IMR-90 (cell line): ENCODE data around the gene YARS2. TPM values are rescaled to one million over a fixed set of nuclear protein-coding genes. Genes with fewer than 3 reads are reported as not detected.

Experiments used
- ATAC-seq: fragments of 200-7000 bp; cut with Tn5 transposase; 2 replicates; pipeline ENCODE4 v1.9.1; 2020; ENCODE audit warnings: low read depth, mild to moderate bottlenecking, moderate library complexity
- BruUV-seq: library from RNA; stranded (reverse); fragments of 400-500 nt; replicated peaks from 2 replicates; lab custom pipeline; 2021; lab: Mats Ljungman, UMichigan
- CTCF ChIA-PET: fragments of 300-600 bp; formaldehyde crosslinking; extraction: SDS; loops from one replicate; lab custom pipeline; 2021; ENCODE audit warnings: antibody characterized with exemption; lab: Yijun Ruan, JAX
- POLR2A ChIA-PET: fragments of 300-600 bp; sonication (Branson Sonifier 250); formaldehyde crosslinking; loops from one replicate; lab custom pipeline; 2022; ENCODE audit warnings: antibody characterized with exemption; ENCODE audit not compliant: unreplicated experiment; lab: Charles Lee
- DNase-seq: peaks from one replicate; pipeline ENCODE4 v3.0.0; 2013
- H2AFZ ChIP-seq: replicated peaks from 2 replicates; pipeline ENCODE3; 2013; ENCODE audit warnings: low read length, mild to moderate bottlenecking; ENCODE audit not compliant: poor library complexity
- H2AK5ac ChIP-seq: 2 replicates; pipeline ENCODE4 v1.6.1; 2013; ENCODE audit warnings: low read depth, low read length, inconsistent platforms
- H2AK9ac ChIP-seq: replicated peaks from 2 replicates; pipeline ENCODE3; 2013; ENCODE audit warnings: mild to moderate bottlenecking, low read depth, low read length, moderate library complexity; ENCODE audit not compliant: poor library complexity
- H2BK120ac ChIP-seq: 2 replicates; pipeline ENCODE4 v1.6.1; 2013; ENCODE audit warnings: low read depth, low read length, inconsistent platforms
- H2BK15ac ChIP-seq: 3 replicates; pipeline ENCODE4 v1.6.1; 2013; ENCODE audit warnings: low read depth, low read length, inconsistent platforms
- H2BK20ac ChIP-seq: 2 replicates; pipeline ENCODE4 v1.6.1; 2013; ENCODE audit warnings: low read depth, mild to moderate bottlenecking, inconsistent platforms, low read length, moderate library complexity
- H2BK5ac ChIP-seq: 2 replicates; pipeline ENCODE4 v1.6.1; 2013; ENCODE audit warnings: mild to moderate bottlenecking, low read depth, low read length, inconsistent platforms; ENCODE audit not compliant: poor library complexity, severe bottlenecking
- H3K14ac ChIP-seq: replicated peaks from 2 replicates; pipeline ENCODE4 v1.6.1; 2013; ENCODE audit warnings: low read depth, low read length, inconsistent platforms
- H3K18ac ChIP-seq: 2 replicates; pipeline ENCODE4 v1.6.1; 2013; ENCODE audit warnings: low read depth, low read length, control low read depth
- H3K23ac ChIP-seq: 2 replicates; pipeline ENCODE4 v1.6.1; 2013; ENCODE audit warnings: low read depth, low read length, inconsistent platforms
- H3K27ac ChIP-seq: 2 replicates; pipeline ENCODE4 v1.5.1; 2013; ENCODE audit warnings: mild to moderate bottlenecking, control low read depth, low read length; ENCODE audit not compliant: insufficient read depth
- H3K27me3 ChIP-seq: 2 replicates; pipeline ENCODE4 v1.6.1; 2013; ENCODE audit warnings: low read length; ENCODE audit not compliant: control insufficient read depth, insufficient read depth
- H3K36me3 ChIP-seq: 2 replicates; pipeline ENCODE4 v1.6.1; 2013; ENCODE audit warnings: low read length, mixed read lengths; ENCODE audit not compliant: control insufficient read depth, insufficient read depth
- H3K4ac ChIP-seq: 2 replicates; pipeline ENCODE4 v1.6.1; 2013; ENCODE audit warnings: low read depth, low read length, inconsistent platforms
- H3K4me1 ChIP-seq: 2 replicates; pipeline ENCODE4 v1.6.1; 2013; ENCODE audit warnings: low read length, mixed read lengths; ENCODE audit not compliant: control insufficient read depth, insufficient read depth
- H3K4me2 ChIP-seq: 2 replicates; pipeline ENCODE4 v1.6.1; 2013; ENCODE audit warnings: low read depth, mild to moderate bottlenecking, control low read depth, low read length, moderate library complexity
- H3K4me3 ChIP-seq: 2 replicates; pipeline ENCODE4 v1.5.1; 2013; ENCODE audit warnings: low read depth, mild to moderate bottlenecking, control low read depth, low read length, moderate library complexity; ENCODE audit not compliant: insufficient read depth
- H3K56ac ChIP-seq: 2 replicates; pipeline ENCODE4 v1.6.1; 2013; ENCODE audit warnings: low read length, inconsistent platforms; ENCODE audit not compliant: insufficient read depth; ENCODE audit errors: extremely low read depth
- H3K79me1 ChIP-seq, 2 experiments: 2 replicates each; pipeline ENCODE4 v1.6.1; 2013; ENCODE audit warnings: low read length in 2 of 2, inconsistent platforms in 1 of 2, low read depth in 1 of 2
- H3K9ac ChIP-seq: 2 replicates; pipeline ENCODE4 v1.6.1; 2013; ENCODE audit warnings: low read depth, low read length, control low read depth
- H3K9me1 ChIP-seq: 2 replicates; pipeline ENCODE4 v1.6.1; 2013; ENCODE audit warnings: low read length, inconsistent platforms; ENCODE audit not compliant: insufficient read depth
- H3K9me3 ChIP-seq: 2 replicates; pipeline ENCODE4 v1.6.1; 2013; ENCODE audit warnings: low read length; ENCODE audit not compliant: control insufficient read depth, insufficient read depth
- H4K20me1 ChIP-seq: 2 replicates; pipeline ENCODE4 v1.6.1; 2013; ENCODE audit warnings: low read length, inconsistent platforms; ENCODE audit not compliant: insufficient read depth
- H4K5ac ChIP-seq: 2 replicates; pipeline ENCODE4 v1.6.1; 2013; ENCODE audit warnings: mild to moderate bottlenecking, low read depth, low read length, control low read depth
- H4K8ac ChIP-seq, 2 experiments: 2 replicates each; pipeline ENCODE4 v1.6.1; 2013; ENCODE audit warnings: low read depth in 2 of 2, low read length in 2 of 2, control low read depth in 1 of 2, inconsistent platforms in 1 of 2
- H4K91ac ChIP-seq: 2 replicates; pipeline ENCODE4 v1.6.1; 2013; ENCODE audit warnings: low read depth, low read length, inconsistent platforms; ENCODE audit not compliant: insufficient read depth
- BHLHE40 ChIP-seq: fragments of 150-350 bp; IDR thresholded peaks from 2 replicates; pipeline ENCODE4 v1.6.1; 2016; ENCODE audit warnings: mild to moderate bottlenecking, low read depth, low read length
- CHD1 ChIP-seq: IDR thresholded peaks from 2 replicates; pipeline ENCODE4 v1.6.1; 2012; ENCODE audit warnings: low read depth, low read length, improper control_type of control experiment
- FOS ChIP-seq: fragments of 150-350 bp; IDR thresholded peaks from 2 replicates; pipeline ENCODE4 v1.6.1; 2016; ENCODE audit warnings: low read depth, low read length
- MAZ ChIP-seq: IDR thresholded peaks from 2 replicates; pipeline ENCODE4 v1.6.1; 2012; ENCODE audit warnings: low read depth, mild to moderate bottlenecking, low read length, improper control_type of control experiment, moderate library complexity, borderline replicate concordance
- NFE2L2 ChIP-seq: fragments of 150-350 bp; IDR thresholded peaks from 2 replicates; pipeline ENCODE4 v1.6.1; 2016; ENCODE audit warnings: low read depth, mild to moderate bottlenecking, low read length
- RAD21 ChIP-seq: IDR thresholded peaks from 2 replicates; pipeline ENCODE4 v1.6.1; 2012; ENCODE audit warnings: low read length, improper control_type of control experiment
- RFX5 ChIP-seq: IDR thresholded peaks from 2 replicates; pipeline ENCODE4 v1.8.0; 2012; ENCODE audit warnings: low read depth, mild to moderate bottlenecking, low read length, moderate library complexity
- SMC3 ChIP-seq: fragments of 150-350 bp; IDR thresholded peaks from 2 replicates; pipeline ENCODE4 v1.6.1; 2016; ENCODE audit warnings: low read depth, mild to moderate bottlenecking, antibody characterized with exemption, low read length, moderate library complexity
- WGBS, 2 experiments: methylation state at CpG; one replicate each; pipeline versions ENCODE4 v1.1.5 to v1.1.7; 2013; ENCODE audit warnings: missing lambda C conversion rate in 2 of 2; ENCODE audit not compliant: insufficient read length in 1 of 2; ENCODE audit errors: extremely low coverage in 2 of 2; 5-methylcytosine and 5-hydroxymethylcytosine counted together
- dilution Hi-C: fragments of 300-500 bp; cut with HindIII; formaldehyde crosslinking; loops from one replicate; pipeline ENCODE4 v1.14.3; 2018; ENCODE audit warnings: low sequenced_read_pairs; ENCODE audit not compliant: unreplicated experiment
- in situ Hi-C: fragments of 300-500 bp; cut with MboI; formaldehyde crosslinking; loops from 3 replicates; pipeline ENCODE4 v1.14.3; 2019; ENCODE audit warnings: low sequenced_read_pairs, inconsistent platforms, mixed read lengths
- intact Hi-C: fragments of 100-400 bp; cut with micrococcal nuclease; formaldehyde crosslinking; loops from 2 replicates; pipeline ENCODE4 v1.10.0; 2022
- polyA plus RNA-seq, 3 experiments: library from polyadenylated mRNA; depleted of rRNA; stranded (reverse); fragments of >200 nt; gene quantifications; 2 replicates each; pipeline ENCODE4 v1.2.3, GENCODE V29; 2012; ENCODE audit warnings: low replicate concordance in 1 of 3
- total RNA-seq: library from RNA; depleted of rRNA; stranded (reverse); fragments of >200 nt; gene quantifications from 2 replicates; pipeline ENCODE4 v1.2.3, GENCODE V29; 2012
- TF ChIP-seq, protein P1 (sequence below): conservative IDR thresholded peaks from 2 replicates; pipeline ENCODE4 v1.5.1; 2012; ENCODE audit warnings: mild to moderate bottlenecking, low read depth, low read length, improper control_type of control experiment

The YARS2 gene
- total and polyA plus RNA-seq, 2 of the 4 experiments (the other 2 are of a cell fraction), result 15.3 to 26.9 TPM

DNA sequence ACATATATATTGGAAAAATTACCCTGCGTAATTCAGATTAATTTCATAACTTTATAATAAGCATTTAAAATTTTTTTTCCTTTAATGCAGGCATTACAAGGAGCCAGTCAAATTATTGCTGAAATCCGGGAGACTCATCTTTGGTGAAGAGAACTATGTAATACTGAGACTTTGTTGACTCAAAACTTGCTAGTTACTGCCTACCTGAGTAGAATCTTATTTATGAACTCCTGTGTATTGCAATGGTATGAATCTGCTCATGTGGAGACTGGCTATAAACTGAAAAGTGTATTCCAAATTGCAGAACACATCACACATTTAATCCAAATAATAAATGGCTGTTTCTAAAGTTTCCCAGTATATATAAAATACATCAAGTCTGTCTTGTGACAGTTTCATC, 12.4 kb downstream of the YARS2 start:
- TF ChIP-seq RFX5, result no peak
- TF ChIP-seq NFE2L2, result no peak
- TF ChIP-seq RAD21, result no peak
- no peak for TF ChIP-seq MAZ
- no peak for TF ChIP-seq BHLHE40
- TF ChIP-seq SMC3, result no peak
- TF ChIP-seq, protein P1, sequence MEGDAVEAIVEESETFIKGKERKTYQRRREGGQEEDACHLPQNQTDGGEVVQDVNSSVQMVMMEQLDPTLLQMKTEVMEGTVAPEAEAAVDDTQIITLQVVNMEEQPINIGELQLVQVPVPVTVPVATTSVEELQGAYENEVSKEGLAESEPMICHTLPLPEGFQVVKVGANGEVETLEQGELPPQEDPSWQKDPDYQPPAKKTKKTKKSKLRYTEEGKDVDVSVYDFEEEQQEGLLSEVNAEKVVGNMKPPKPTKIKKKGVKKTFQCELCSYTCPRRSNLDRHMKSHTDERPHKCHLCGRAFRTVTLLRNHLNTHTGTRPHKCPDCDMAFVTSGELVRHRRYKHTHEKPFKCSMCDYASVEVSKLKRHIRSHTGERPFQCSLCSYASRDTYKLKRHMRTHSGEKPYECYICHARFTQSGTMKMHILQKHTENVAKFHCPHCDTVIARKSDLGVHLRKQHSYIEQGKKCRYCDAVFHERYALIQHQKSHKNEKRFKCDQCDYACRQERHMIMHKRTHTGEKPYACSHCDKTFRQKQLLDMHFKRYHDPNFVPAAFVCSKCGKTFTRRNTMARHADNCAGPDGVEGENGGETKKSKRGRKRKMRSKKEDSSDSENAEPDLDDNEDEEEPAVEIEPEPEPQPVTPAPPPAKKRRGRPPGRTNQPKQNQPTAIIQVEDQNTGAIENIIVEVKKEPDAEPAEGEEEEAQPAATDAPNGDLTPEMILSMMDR, result no peak
- no peak for TF ChIP-seq FOS
- TF ChIP-seq CHD1, result no peak
- Histone ChIP-seq H3K4ac (no peak overlapping the region), H4K5ac (no peak overlapping the region), H3K23ac (no peak overlapping the region), H4K8ac (no peak overlapping the region), H3K9ac (no peak overlapping the region), H2AK9ac (no peak overlapping the region), H3K9me3 (no peaks in the 10 kb centered on the region), H3K79me1 (peaks cover 3 to 6% of the 10 kb centered on the region in 2 experiments; a peak in 2 of 4 replicates), H3K4me2 (no peak overlapping the region), H2AK5ac (no peak overlapping the region), H4K91ac (no peak overlapping the region), H3K36me3 (peaks cover 24% of the 10 kb centered on the region), H3K56ac (no peak overlapping the region), H4K20me1 (no peaks in the 10 kb centered on the region), H2BK5ac (no peak overlapping the region), H3K14ac (no peak overlapping the region), H3K27me3 (no peaks in the 10 kb centered on the region), H2BK20ac (no peak overlapping the region), H3K18ac (no peak overlapping the region), H2BK15ac (no peak overlapping the region), H2AFZ (no peak overlapping the region), H3K4me1 (no peaks in the 10 kb centered on the region), H2BK120ac (no peak overlapping the region), H3K9me1 (no peaks in the 10 kb centered on the region), H3K4me3 (no peak overlapping the region), H3K27ac (no peak overlapping the region)
- in situ Hi-C loops, result no loop called here
- intact Hi-C loops, result no loop called here
- BruUV-seq, result no TSS peak
- ChIA-PET CTCF (interaction anchor here (0.6 to 1.1 kb wide), 2 partner anchors 63 to 1090 kb away, joined by 3 to 4 read pairs; no protein-coding TSS in a partner anchor), POLR2A (no interaction called here)
- dilution Hi-C loops, result no loop called here
- ATAC-seq, result no peak
- no CpG with 5 or more reads among the region's 2 CpGs for WGBS, 2 experiments
- DNase-seq, result no peak
